ENCODE data around the gene POLR1A. TPM values are rescaled to one million over a fixed set of nuclear protein-coding genes. Genes with fewer than 3 reads are reported as not detected.
A peak's percentile ranks its signal among the peaks of the same experiment; 100 is the strongest.

POLR1A gene
- total and polyA plus RNA-seq, 12 donors: 3.9 to 25.8 (median 20.8) TPM

DNA sequence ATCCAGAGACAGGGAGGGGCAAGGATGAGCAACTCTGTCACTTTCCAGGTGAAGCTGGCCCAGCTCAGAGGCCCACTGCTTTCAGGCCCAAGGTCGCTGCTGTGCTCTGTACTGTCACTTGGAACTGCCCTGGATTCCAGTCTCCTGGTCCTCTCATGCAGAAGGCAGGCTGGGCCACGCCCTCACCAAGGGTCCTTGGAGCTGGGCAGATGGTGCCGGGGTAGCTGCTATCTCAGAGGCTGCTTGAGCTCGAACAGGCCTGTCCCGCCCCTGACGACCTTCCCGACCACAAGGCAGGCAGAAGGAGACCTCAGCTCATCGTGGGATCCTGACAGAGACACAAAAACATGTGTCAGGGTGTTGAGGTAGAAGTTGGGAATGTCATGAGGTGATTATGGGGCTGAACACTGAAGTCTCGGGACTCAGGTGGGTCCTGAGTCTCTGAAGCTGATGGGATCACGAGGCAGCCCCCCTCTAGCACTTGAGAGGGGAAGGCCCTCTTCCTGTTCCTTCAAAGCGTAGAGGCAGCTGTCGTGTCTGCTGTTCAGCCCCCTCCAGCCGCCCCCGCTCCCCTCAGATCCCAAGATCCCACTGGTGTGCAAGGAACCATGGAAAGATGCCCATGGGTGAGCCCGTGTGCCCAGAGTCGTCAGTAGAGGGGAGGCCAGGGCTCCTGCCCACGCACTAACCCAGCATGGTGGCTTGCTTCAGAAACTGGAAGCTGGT is 78.3 kb downstream of the POLR1A start:
- intact Hi-C loops (cut with DNase I): loop anchor here in 2 of 10 donors (5.0 kb wide), 1 partner anchor 45 kb away; no protein-coding TSS in a partner anchor
- Histone ChIP-seq H3K9me3 (no peaks in the 10 kb centered on the region), H3K4me1 (peaks cover 12 to 39% (median 26%) of the 10 kb centered on the region in 9 donors), H3K36me3 (peaks cover 0 to 78% (median 49%) of the 10 kb centered on the region in 9 donors), H3K27ac (peak overlapping the region in 7 of 10 donors; percentile 19 to 79 (median 67)), H3K27me3 (no peaks in the 10 kb centered on the region), H3K4me3 (no peak overlapping the region)
- no peak for DNase-seq
- TF ChIP-seq, protein P1, sequence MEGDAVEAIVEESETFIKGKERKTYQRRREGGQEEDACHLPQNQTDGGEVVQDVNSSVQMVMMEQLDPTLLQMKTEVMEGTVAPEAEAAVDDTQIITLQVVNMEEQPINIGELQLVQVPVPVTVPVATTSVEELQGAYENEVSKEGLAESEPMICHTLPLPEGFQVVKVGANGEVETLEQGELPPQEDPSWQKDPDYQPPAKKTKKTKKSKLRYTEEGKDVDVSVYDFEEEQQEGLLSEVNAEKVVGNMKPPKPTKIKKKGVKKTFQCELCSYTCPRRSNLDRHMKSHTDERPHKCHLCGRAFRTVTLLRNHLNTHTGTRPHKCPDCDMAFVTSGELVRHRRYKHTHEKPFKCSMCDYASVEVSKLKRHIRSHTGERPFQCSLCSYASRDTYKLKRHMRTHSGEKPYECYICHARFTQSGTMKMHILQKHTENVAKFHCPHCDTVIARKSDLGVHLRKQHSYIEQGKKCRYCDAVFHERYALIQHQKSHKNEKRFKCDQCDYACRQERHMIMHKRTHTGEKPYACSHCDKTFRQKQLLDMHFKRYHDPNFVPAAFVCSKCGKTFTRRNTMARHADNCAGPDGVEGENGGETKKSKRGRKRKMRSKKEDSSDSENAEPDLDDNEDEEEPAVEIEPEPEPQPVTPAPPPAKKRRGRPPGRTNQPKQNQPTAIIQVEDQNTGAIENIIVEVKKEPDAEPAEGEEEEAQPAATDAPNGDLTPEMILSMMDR (IDR thresholded peaks at IDR 0.05): no peak
- ATAC-seq: no peak
- 94 to 96% methylated on average over 17 of the region's 17 CpGs for WGBS, 2 donors

DNA sequence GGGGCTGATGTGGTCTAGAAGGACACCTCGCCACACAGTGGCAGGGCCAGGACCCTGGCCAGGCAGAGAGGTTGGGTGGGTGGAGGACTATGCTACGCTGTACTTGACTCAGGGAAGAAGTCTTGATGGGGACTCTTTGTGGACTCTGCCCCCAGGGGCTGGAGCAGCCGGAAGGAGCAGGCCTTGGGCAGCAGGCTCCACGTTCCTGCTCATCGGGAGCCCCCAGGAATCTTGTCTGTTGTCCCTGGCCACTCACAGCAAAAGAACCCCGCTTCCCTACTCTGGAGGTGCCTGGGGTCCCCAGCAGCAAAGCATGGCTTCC is 79.0 kb downstream of the POLR1A start:
- Histone ChIP-seq H3K27me3 (no peaks in the 10 kb centered on the region), H3K36me3 (peaks cover 0 to 72% (median 42%) of the 10 kb centered on the region in 9 donors)
- WGBS, 2 donors: 95 to 98% methylated on average over 6 of the region's 6 CpGs

DNA sequence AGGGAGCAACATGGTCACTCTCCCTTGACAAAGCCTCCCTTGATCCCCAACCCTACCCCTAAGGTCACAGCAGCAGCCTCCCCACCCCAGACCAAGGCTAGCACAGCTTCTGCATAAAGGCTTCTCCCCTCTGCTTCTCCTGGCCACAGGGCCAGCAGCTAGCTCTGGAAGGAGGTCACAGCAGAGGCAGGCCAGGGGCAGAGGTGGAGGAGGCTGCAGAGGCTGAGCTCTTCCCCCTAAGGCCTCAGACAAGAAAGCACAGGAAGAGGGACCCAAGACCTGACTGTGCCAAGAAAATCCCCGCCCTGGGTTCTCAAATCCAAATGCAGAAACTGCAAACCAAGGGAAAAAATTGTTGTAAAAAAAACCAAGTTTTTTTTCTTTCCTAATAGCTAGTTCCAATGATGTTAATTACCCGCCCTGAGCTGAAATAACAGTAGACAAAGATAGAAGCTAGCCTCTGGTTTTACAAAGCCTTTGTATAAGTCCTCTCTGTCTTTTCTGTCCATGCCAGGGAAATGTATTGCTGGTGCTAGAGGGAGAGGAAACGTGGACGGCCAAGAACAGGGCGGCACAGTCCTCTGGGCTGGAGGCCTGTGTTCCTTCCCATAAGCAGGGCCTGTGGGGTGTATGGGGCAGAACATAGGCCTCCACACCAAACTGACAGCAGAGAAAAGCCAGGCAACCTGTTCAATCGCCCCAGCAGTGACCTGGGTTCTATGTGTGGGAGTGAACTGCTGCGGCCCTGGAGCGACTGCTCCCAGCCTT is 79.5 kb downstream of the POLR1A start:
- H3K36me3 ChIP-seq: peaks cover 0 to 66% (median 37%) of the 10 kb centered on the region in 9 donors
- TF ChIP-seq, protein P1 (IDR thresholded peaks at IDR 0.05): no peak
- intact Hi-C loops (cut with DNase I): loop anchor here in 2 of 10 donors (5.0 kb wide), 1 partner anchor 46 kb away; no protein-coding TSS in a partner anchor

More for the DNA sequence above, 79.0 kb downstream of the POLR1A start:
- Histone ChIP-seq H3K27ac (peak overlapping the region in 6 of 10 donors; percentile 9 to 79 (median 66)), H3K4me3 (no peak overlapping the region), H3K9me3 (no peaks in the 10 kb centered on the region), H3K4me1 (peaks cover 12 to 39% (median 26%) of the 10 kb centered on the region in 9 donors)
- DNase-seq (no peak), ATAC-seq (no peak)
- TF ChIP-seq, protein P1 (IDR thresholded peaks at IDR 0.05): no peak
- intact Hi-C loops (cut with DNase I): loop anchor here in 2 of 10 donors (5.0 kb wide), 1 partner anchor 46 kb away; no protein-coding TSS in a partner anchor

DNA sequence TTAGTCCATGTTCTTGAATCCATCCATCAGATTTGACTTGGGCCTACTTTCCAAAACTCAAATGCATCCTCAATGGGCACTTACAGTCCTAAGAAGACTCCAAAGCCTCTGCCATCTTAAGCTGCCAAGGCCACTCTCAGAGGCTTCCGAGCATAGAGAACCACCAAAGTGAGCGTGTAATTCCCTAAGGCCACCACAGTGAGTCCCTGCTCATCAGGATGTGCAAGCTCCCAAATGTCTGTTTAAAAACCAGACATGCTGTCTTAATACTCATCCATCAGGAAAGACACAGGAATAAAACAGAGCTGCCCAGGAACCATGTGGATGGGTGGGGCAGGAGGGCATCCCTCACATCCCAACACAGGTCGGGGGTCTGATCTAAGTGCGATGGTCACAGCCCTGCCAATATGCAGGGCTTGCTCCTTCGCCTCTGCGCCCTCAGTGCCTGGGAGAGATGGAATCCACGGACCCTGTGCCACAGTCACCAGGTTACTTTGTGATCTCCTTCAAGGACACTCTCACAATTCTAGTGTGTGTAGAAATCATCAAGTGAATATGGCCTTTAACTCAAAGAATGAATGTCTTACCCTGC is 80.4 kb downstream of the POLR1A start:
- DNase-seq: no peak
- intact Hi-C loops (cut with DNase I): loop anchor here in 2 of 10 donors (5.0 kb wide), 1 partner anchor 47 kb away; no protein-coding TSS in a partner anchor

More for the DNA sequence above, 79.5 kb downstream of the POLR1A start:
- no peak for DNase-seq
- Histone ChIP-seq H3K27me3 (peaks cover 0 to 3% (median 0%) of the 10 kb centered on the region in 7 donors), H3K9me3 (no peaks in the 10 kb centered on the region), H3K4me1 (peaks cover 12 to 42% (median 27%) of the 10 kb centered on the region in 9 donors), H3K27ac (peak overlapping the region in 7 of 10 donors; percentile 5 to 79 (median 60)), H3K4me3 (no peak overlapping the region)
- 85 to 92% methylated on average over 8 of the region's 8 CpGs for WGBS, 2 donors
- no peak for ATAC-seq

More for the DNA sequence above, 80.4 kb downstream of the POLR1A start:
- no peaks in the 10 kb centered on the region for H3K9me3 ChIP-seq
- H3K27me3 ChIP-seq: peaks cover 0 to 9% (median 0%) of the 10 kb centered on the region in 7 donors
- peaks cover 19 to 50% (median 34%) of the 10 kb centered on the region in 9 donors for H3K4me1 ChIP-seq
- TF ChIP-seq, protein P1 (IDR thresholded peaks at IDR 0.05): no peak
- 96 to 100% methylated on average over 7 of the region's 7 CpGs for WGBS, 2 donors
- peak overlapping the region in 1 of 10 donors; percentile 47 for H3K27ac ChIP-seq
- ATAC-seq: no peak
- H3K4me3 ChIP-seq: no peak overlapping the region
- peaks cover 0 to 58% (median 29%) of the 10 kb centered on the region in 9 donors for H3K36me3 ChIP-seq
